ENCODE measurements around the gene DGLUCY. TPM values are rescaled to one million over a fixed set of nuclear protein-coding genes. Genes with fewer than 3 reads are reported as not detected.
"Not testable (repeated sequence)": the region's sequence is repeated elsewhere in the genome, so short reads cannot be mapped to it uniquely, and the experiment has no call there.

Gene DGLUCY
- total RNA-seq, 2 experiments from 2014 or later = 31.9 to 36.1 TPM

- H3K27ac Mint-ChIP-seq, H3K4me3 Mint-ChIP-seq, H3K9me3 Mint-ChIP-seq: not testable (repeated sequence)
Observed at GRCh38 chr14:91093743-91094472, 20.0 kb upstream of the DGLUCY start.

GRCh38 chr14:91094772-91095171 lies 19.1 kb upstream of the DGLUCY start:
- DNase-seq = no peak
- Mint-ChIP-seq H3K4me3 (no peak overlapping the region), H3K36me3 (no peaks in the 10 kb centered on the region), H3K27me3 (no peaks in the 10 kb centered on the region), H3K4me1 (peaks cover 4% of the 10 kb centered on the region), H3K9me3 (no peaks in the 10 kb centered on the region), H3K27ac (no peak overlapping the region)

More at GRCh38 chr14:91093743-91094472, 20.0 kb upstream of the DGLUCY start:
- not testable (repeated sequence) for H3K27me3 Mint-ChIP-seq, H3K4me1 Mint-ChIP-seq, DNase-seq, H3K36me3 Mint-ChIP-seq

- Mint-ChIP-seq H3K36me3 (no peaks in the 10 kb centered on the region), H3K27ac (no peak overlapping the region), H3K27me3 (no peaks in the 10 kb centered on the region), H3K4me1 (peaks cover 3% of the 10 kb centered on the region), H3K9me3 (no peaks in the 10 kb centered on the region), H3K4me3 (no peak overlapping the region)
- no peak for DNase-seq
Observed at GRCh38 chr14:91095178-91095577, 18.7 kb upstream of the DGLUCY start.

- H3K4me3 Mint-ChIP-seq, H3K27me3 Mint-ChIP-seq, DNase-seq, H3K36me3 Mint-ChIP-seq, H3K9me3 Mint-ChIP-seq, H3K27ac Mint-ChIP-seq, H3K4me1 Mint-ChIP-seq: not testable (repeated sequence)
Observed at GRCh38 chr14:91097657-91098056, 16.2 kb upstream of the DGLUCY start.

GRCh38 chr14:91098591-91098990 lies 15.3 kb upstream of the DGLUCY start:
- peaks cover 2% of the 10 kb centered on the region for H3K4me1 Mint-ChIP-seq
- DNase-seq = no peak
- H3K27ac Mint-ChIP-seq = no peak overlapping the region
- H3K9me3 Mint-ChIP-seq = no peaks in the 10 kb centered on the region
- no peak overlapping the region for H3K4me3 Mint-ChIP-seq
- no peaks in the 10 kb centered on the region for H3K36me3 Mint-ChIP-seq
- H3K27me3 Mint-ChIP-seq = no peaks in the 10 kb centered on the region

GRCh38 chr14:91100102-91100501 lies 13.8 kb upstream of the DGLUCY start:
- Mint-ChIP-seq H3K36me3 (no peaks in the 10 kb centered on the region), H3K27me3 (no peaks in the 10 kb centered on the region), H3K9me3 (no peaks in the 10 kb centered on the region), H3K4me3 (no peak overlapping the region), H3K4me1 (peaks cover 2% of the 10 kb centered on the region), H3K27ac (no peak overlapping the region)
- no peak for DNase-seq

- Mint-ChIP-seq H3K9me3 (no peaks in the 10 kb centered on the region), H3K36me3 (peaks cover 4% of the 10 kb centered on the region), H3K27me3 (no peaks in the 10 kb centered on the region), H3K27ac (no peak overlapping the region), H3K4me1 (peaks cover 7% of the 10 kb centered on the region), H3K4me3 (no peak overlapping the region)
- no peak for DNase-seq
Observed at GRCh38 chr14:91103116-91103515, 10.8 kb upstream of the DGLUCY start.

GRCh38 chr14:91108941-91109611 lies 4.8 kb upstream of the DGLUCY start:
- Mint-ChIP-seq H3K27me3 (no peaks in the 10 kb centered on the region), H3K4me3 (no peak overlapping the region), H3K4me1 (peaks cover 40% of the 10 kb centered on the region), H3K36me3 (peaks cover 8% of the 10 kb centered on the region), H3K27ac (peak overlapping the region; percentile 87), H3K9me3 (peaks cover 1% of the 10 kb centered on the region)
- peak; percentile 10 for DNase-seq

- DNase-seq = no peak
Observed at GRCh38 chr14:91111443-91111842, 2.4 kb upstream of the DGLUCY start.

GRCh38 chr14:91112194-91112593 lies 1.7 kb upstream of the DGLUCY start:
- peak overlapping the region; percentile 56 for H3K4me3 Mint-ChIP-seq
- peak overlapping the region; percentile 72 for H3K27ac Mint-ChIP-seq
- H3K9me3 Mint-ChIP-seq = peaks cover 4% of the 10 kb centered on the region
- no peaks in the 10 kb centered on the region for H3K27me3 Mint-ChIP-seq
- peaks cover 24% of the 10 kb centered on the region for H3K36me3 Mint-ChIP-seq
- H3K4me1 Mint-ChIP-seq = peaks cover 54% of the 10 kb centered on the region
- DNase-seq = no peak

More at GRCh38 chr14:91111443-91111842, 2.4 kb upstream of the DGLUCY start:
- Mint-ChIP-seq H3K36me3 (peaks cover 18% of the 10 kb centered on the region), H3K4me1 (peaks cover 48% of the 10 kb centered on the region), H3K9me3 (peaks cover 3% of the 10 kb centered on the region), H3K4me3 (no peak overlapping the region), H3K27me3 (no peaks in the 10 kb centered on the region), H3K27ac (no peak overlapping the region)

- peaks cover 4% of the 10 kb centered on the region for H3K9me3 Mint-ChIP-seq
- peaks cover 54% of the 10 kb centered on the region for H3K4me1 Mint-ChIP-seq
- peak overlapping the region; percentile 99 for H3K4me3 Mint-ChIP-seq
- no peaks in the 10 kb centered on the region for H3K27me3 Mint-ChIP-seq
- peak; percentile 79 for DNase-seq
- H3K27ac Mint-ChIP-seq = peak overlapping the region; percentile 96
- H3K36me3 Mint-ChIP-seq = peaks cover 38% of the 10 kb centered on the region
Observed at GRCh38 chr14:91114079-91115065, 499 bp downstream of the DGLUCY start.

GRCh38 chr14:91115986-91116770 lies 2.3 kb downstream of the DGLUCY start:
- H3K9me3 Mint-ChIP-seq = peaks cover 4% of the 10 kb centered on the region
- peak overlapping the region; percentile 99 for H3K4me3 Mint-ChIP-seq
- DNase-seq = peak; percentile 11
- peaks cover 60% of the 10 kb centered on the region for H3K4me1 Mint-ChIP-seq
- no peaks in the 10 kb centered on the region for H3K27me3 Mint-ChIP-seq
- peaks cover 51% of the 10 kb centered on the region for H3K36me3 Mint-ChIP-seq
- peak overlapping the region; percentile 96 for H3K27ac Mint-ChIP-seq

- Mint-ChIP-seq H3K4me3 (peak overlapping the region; percentile 99), H3K27me3 (no peaks in the 10 kb centered on the region), H3K4me1 (peaks cover 60% of the 10 kb centered on the region), H3K36me3 (peaks cover 51% of the 10 kb centered on the region), H3K27ac (peak overlapping the region; percentile 96), H3K9me3 (peaks cover 4% of the 10 kb centered on the region)
- DNase-seq = peak; percentile 43
Observed at GRCh38 chr14:91116913-91117588, 3.2 kb downstream of the DGLUCY start.

- Mint-ChIP-seq H3K27me3 (no peaks in the 10 kb centered on the region), H3K4me1 (peaks cover 58% of the 10 kb centered on the region), H3K36me3 (peaks cover 50% of the 10 kb centered on the region), H3K9me3 (peaks cover 2% of the 10 kb centered on the region), H3K27ac (peak overlapping the region; percentile 96), H3K4me3 (no peak overlapping the region)
- no peak for DNase-seq
Observed at GRCh38 chr14:91117960-91118359, 4.1 kb downstream of the DGLUCY start.

Data from activated naive CD8-positive, alpha-beta T cell treated with anti-CD3 and anti-CD28 coated beads for 36 hours (primary cell).